ENCODE results near the gene CCDC57. TPM values are rescaled to one million over a fixed set of nuclear protein-coding genes. Genes with fewer than 3 reads are reported as not detected.

The CCDC57 gene
- total RNA-seq, 2 donors from 2014 or later, result 5.1 to 7.4 TPM

- Histone ChIP-seq H3K36me3 (no peaks in the 10 kb centered on the region), H3K27ac (peak overlapping the region; percentile 46 to 47), H3K27me3 (no peaks in the 10 kb centered on the region), H3K9me3 (no peaks in the 10 kb centered on the region), H3K4me3 (peak overlapping the region in 1 of 2 donors; percentile 11), H3K4me1 (peaks cover 0 to 11% of the 10 kb centered on the region in 2 donors)
- TF ChIP-seq CTCF (IDR thresholded peaks at IDR 0.05), result peak; percentile 74 to 95
- peak; percentile 87 for DNase-seq (ENCODE audit: low spot score)
Measured at GRCh38 chr17:82205720-82206508, 6.7 kb downstream of the CCDC57 start.

GRCh38 chr17:82204831-82205719, 7.6 kb downstream of the CCDC57 start:
- no peak for DNase-seq (ENCODE audit: low spot score)
- TF ChIP-seq CTCF (IDR thresholded peaks at IDR 0.05), result no peak

GRCh38 chr17:82203920-82204319, 8.7 kb downstream of the CCDC57 start:
- Histone ChIP-seq H3K4me1 (peaks cover 0 to 11% of the 10 kb centered on the region in 2 donors), H3K4me3 (no peak overlapping the region), H3K27ac (no peak overlapping the region), H3K36me3 (no peaks in the 10 kb centered on the region), H3K27me3 (no peaks in the 10 kb centered on the region), H3K9me3 (no peaks in the 10 kb centered on the region)
- DNase-seq (ENCODE audit: low spot score), result no peak
- no peak for TF ChIP-seq CTCF (IDR thresholded peaks at IDR 0.05)

More at GRCh38 chr17:82204831-82205719, 7.6 kb downstream of the CCDC57 start:
- H3K36me3 ChIP-seq, result no peaks in the 10 kb centered on the region
- no peaks in the 10 kb centered on the region for H3K27me3 ChIP-seq
- no peak overlapping the region for H3K4me3 ChIP-seq
- peaks cover 0 to 11% of the 10 kb centered on the region in 2 donors for H3K4me1 ChIP-seq
- peak overlapping the region in 1 of 2 donors; percentile 47 for H3K27ac ChIP-seq
- no peaks in the 10 kb centered on the region for H3K9me3 ChIP-seq

GRCh38 chr17:82202981-82203380, 9.7 kb downstream of the CCDC57 start:
- no peak overlapping the region for H3K27ac ChIP-seq
- H3K4me1 ChIP-seq, result peaks cover 0 to 11% of the 10 kb centered on the region in 2 donors
- no peak overlapping the region for H3K4me3 ChIP-seq
- TF ChIP-seq CTCF (IDR thresholded peaks at IDR 0.05), result no peak
- no peaks in the 10 kb centered on the region for H3K9me3 ChIP-seq
- no peaks in the 10 kb centered on the region for H3K27me3 ChIP-seq
- no peak for DNase-seq (ENCODE audit: low spot score)
- H3K36me3 ChIP-seq, result no peaks in the 10 kb centered on the region

GRCh38 chr17:82201498-82201910, 11.1 kb downstream of the CCDC57 start:
- no peaks in the 10 kb centered on the region for H3K27me3 ChIP-seq
- no peaks in the 10 kb centered on the region for H3K36me3 ChIP-seq
- TF ChIP-seq CTCF (IDR thresholded peaks at IDR 0.05), result no peak
- H3K4me3 ChIP-seq, result no peak overlapping the region
- no peaks in the 10 kb centered on the region for H3K9me3 ChIP-seq
- H3K4me1 ChIP-seq, result peaks cover 0 to 11% of the 10 kb centered on the region in 2 donors
- H3K27ac ChIP-seq, result no peak overlapping the region
- no peak for DNase-seq (ENCODE audit: low spot score)

Measured in right atrium auricular region (tissue), 2 donors.